Glomerular endothelial cell (primary cell): ENCODE results near the gene C5orf58. TPM values are rescaled to one million over a fixed set of nuclear protein-coding genes. Genes with fewer than 3 reads are reported as not detected.
"Not testable (repeated sequence)": the region's sequence is repeated elsewhere in the genome, so short reads cannot be mapped to it uniquely, and the experiment has no call there.

Source experiments
- DNase-seq: peaks from one replicate; pipeline ENCODE4 v3.0.0-alpha.2; 2011; ENCODE audit warnings: low read depth, low spot score; ENCODE audit errors: extremely low read depth
- total RNA-seq: library from RNA; depleted of rRNA; stranded (reverse); fragments of >200 nt; gene quantifications from 2 replicates; pipeline ENCODE4 v1.2.3, GENCODE V29; 2015

C5orf58 gene
- total RNA-seq, 1 donor from 2014 or later: not detected

- DNase-seq: no peak
These were observed 9.4 kb upstream of the C5orf58 start for GRCh38 chr5:170223360-170223759.

GRCh38 chr5:170223906-170224305 is 8.9 kb upstream of the C5orf58 start:
- DNase-seq: no peak

DNA sequence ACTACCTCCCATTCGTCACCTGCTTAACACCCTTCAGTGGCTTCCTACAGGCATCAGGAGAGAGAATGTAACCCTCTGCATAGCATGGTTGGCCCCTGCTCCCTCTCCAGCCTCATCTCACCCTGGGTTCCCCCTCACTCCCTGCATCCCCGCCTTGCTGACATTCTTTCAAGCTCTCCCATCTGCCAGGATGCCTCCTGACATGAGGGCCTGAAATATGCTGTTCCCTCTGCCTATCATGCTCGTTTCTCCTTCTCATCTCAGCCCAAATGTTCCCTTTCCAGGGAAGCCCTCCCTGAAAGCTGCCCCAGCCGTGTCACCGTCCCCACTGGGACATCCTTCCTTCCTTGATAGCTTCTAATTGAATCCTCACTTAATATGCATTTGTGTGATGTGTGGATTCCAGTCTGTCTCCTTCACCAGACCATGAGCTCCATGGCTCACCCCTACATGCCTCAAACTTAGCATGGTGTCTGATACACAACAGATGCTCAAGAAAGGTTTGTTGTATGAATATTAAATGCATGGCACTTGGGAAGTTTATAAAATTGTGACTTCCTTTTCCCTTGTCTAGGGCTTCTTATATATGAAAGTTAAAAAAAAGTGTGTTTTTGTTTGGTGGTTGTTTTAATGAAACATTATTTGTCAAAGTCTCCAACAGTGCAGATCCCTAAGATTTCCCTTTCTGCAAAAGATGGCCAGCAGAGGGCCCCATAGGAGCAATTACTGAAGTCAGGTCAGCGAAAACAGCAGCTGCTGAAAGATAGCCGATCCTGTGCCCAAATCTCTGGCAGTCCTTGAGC is 7.3 kb upstream of the C5orf58 start:
- DNase-seq: no peak

DNA sequence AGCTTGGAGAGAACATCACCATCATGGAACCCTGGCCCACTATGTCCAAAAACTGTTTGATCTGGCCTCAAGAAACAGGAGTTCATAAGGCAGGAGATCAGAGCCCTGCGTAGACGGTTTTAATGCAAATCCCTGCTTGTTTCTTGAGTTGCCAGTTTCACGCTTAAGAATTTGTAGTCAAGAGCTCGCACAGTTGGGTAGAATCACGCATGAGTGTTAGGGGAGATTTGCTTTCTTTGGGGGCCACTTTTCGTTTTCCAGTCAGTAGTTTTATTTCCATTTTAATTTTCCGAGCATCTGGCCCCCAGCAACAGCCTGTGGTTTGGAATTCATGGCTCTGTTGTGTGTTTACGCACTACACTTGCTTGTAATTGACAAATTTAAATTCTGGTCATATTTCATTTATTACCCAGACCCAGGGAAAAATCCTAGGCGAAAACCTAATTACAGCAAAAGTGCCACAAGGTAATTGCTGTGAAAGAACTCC is 6.6 kb upstream of the C5orf58 start:
- DNase-seq: no peak

- no peak for DNase-seq
These were observed 6.1 kb upstream of the C5orf58 start for GRCh38 chr5:170226661-170227060.

- DNase-seq: no peak
These were observed 3.9 kb upstream of the C5orf58 start for GRCh38 chr5:170228762-170229435.

GRCh38 chr5:170233358-170233892 is 640 bp downstream of the C5orf58 start:
- DNase-seq: no peak

GRCh38 chr5:170235876-170236864 is 3.4 kb downstream of the C5orf58 start:
- no peak for DNase-seq

GRCh38 chr5:170238456-170239196 is 5.8 kb downstream of the C5orf58 start:
- no peak for DNase-seq

GRCh38 chr5:170245436-170245835 is 12.7 kb downstream of the C5orf58 start:
- DNase-seq: not testable (repeated sequence)

GRCh38 chr5:170246126-170246870 is 13.5 kb downstream of the C5orf58 start:
- no peak for DNase-seq

- no peak for DNase-seq
These were observed 14.6 kb downstream of the C5orf58 start for GRCh38 chr5:170247363-170247762.

GRCh38 chr5:170248172-170248930 is 15.6 kb downstream of the C5orf58 start:
- no peak for DNase-seq

DNA sequence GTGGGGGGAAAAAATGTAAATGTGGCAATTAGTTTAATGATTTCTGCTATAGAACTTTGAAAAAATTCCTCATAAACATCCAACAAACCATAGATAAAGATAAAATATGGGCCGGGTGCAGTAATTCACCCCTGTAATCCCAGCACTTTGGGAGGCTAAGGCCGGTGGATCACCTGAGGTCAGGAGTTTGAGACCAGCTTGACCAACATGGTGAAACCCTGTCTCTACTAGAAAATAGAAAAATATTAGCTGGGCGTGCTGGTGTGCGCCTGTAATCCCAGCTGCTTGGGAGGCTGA is 16.1 kb downstream of the C5orf58 start:
- DNase-seq: not testable (repeated sequence)

GRCh38 chr5:170249355-170249754 is 16.6 kb downstream of the C5orf58 start:
- DNase-seq: no peak

GRCh38 chr5:170250810-170251317 is 18.1 kb downstream of the C5orf58 start:
- DNase-seq: no peak

DNA sequence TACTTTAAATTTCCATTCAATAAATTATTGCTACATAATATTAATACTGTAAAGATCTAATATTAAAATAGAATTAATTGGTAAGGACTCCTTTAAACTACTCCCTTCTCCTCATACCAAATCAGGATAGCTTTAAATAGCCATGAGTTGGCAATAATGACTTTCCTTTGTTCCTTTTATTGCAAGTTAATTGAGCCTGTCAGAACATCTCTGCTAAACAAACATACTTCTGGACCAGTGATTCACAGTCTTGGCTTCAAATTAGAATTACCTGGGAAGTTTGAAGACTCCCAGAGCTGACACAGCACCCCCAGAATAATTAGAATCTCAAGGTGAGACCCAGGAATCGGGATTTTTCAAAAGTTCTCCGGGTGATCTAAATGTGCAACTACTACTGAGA is 18.7 kb downstream of the C5orf58 start:
- DNase-seq: no peak

DNA sequence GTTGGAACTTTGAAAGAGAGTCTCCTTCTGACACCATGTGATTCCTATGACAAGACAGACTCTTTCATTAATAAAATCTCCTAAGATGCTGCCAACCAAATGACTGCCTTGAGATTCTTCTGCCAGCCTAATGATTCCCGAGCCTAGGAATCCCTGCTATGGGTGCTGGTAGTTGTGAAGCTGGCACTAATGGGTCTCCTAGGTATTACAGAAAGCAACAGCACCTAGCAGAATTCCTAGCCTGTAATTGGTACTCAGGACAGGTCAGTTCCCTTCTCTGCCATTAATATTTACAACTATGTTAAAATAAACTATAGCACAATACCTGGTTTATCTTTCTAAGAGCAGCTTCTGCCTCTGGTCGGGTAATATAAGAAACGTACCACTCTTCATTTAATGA is 19.3 kb downstream of the C5orf58 start:
- DNase-seq: no peak
